HepG2 (cell line): ENCODE data around the gene COL18A1. TPM values are rescaled to one million over a fixed set of nuclear protein-coding genes. Genes with fewer than 3 reads are reported as not detected.

Experiments used
- ATM ChIP-seq: fragments of 450-650 bp; IDR thresholded peaks from 2 replicates; pipeline ENCODE4 v1.7.1; 2017; ENCODE audit warnings: mild to moderate bottlenecking, borderline replicate concordance
- CREBL2 ChIP-seq: sonication (generic); formaldehyde crosslinking; IDR thresholded peaks from 2 replicates; pipeline ENCODE4 v1.8.1; 2023; ENCODE audit warnings: missing genetic modification reagents, mild to moderate bottlenecking, borderline replicate concordance
- JUN ChIP-seq: sonication (generic); formaldehyde crosslinking; IDR thresholded peaks from 2 replicates; pipeline ENCODE4 v1.4.0; 2020; ENCODE audit warnings: mild to moderate bottlenecking, missing genetic modification reagents
- JUNB ChIP-seq: sonication (generic); formaldehyde crosslinking; IDR thresholded peaks from 2 replicates; pipeline ENCODE4 v1.8.0; 2022; ENCODE audit warnings: missing genetic modification reagents, mild to moderate bottlenecking, borderline replicate concordance
- MATR3 ChIP-seq: sonication (generic); formaldehyde crosslinking; IDR thresholded peaks from 2 replicates; pipeline ENCODE4 v1.4.0; 2020; ENCODE audit warnings: missing genetic modification reagents
- MED8 ChIP-seq: sonication (generic); formaldehyde crosslinking; IDR thresholded peaks from 2 replicates; pipeline ENCODE4 v1.8.1; 2023; ENCODE audit warnings: mild to moderate bottlenecking, missing genetic modification reagents; ENCODE audit not compliant: insufficient replicate concordance
- NFE2L2 ChIP-seq: fragments of 150-350 bp; IDR thresholded peaks from 2 replicates; pipeline ENCODE4 v1.6.1; 2014; ENCODE audit warnings: low read length
- RBM22 ChIP-seq: fragments of 200-400 bp; formaldehyde crosslinking; optimal IDR thresholded peaks from 2 replicates; pipeline ENCODE3; 2017; ENCODE audit warnings: mild to moderate bottlenecking, low read length, moderate library complexity
- RELA ChIP-seq: sonication (generic); formaldehyde crosslinking; IDR thresholded peaks from 2 replicates; pipeline ENCODE4 v1.4.0; 2020; ENCODE audit warnings: missing genetic modification reagents
- REST ChIP-seq, 2 experiments: IDR thresholded peaks; 2 replicates each; pipeline ENCODE4 v1.6.1; 2011 to 2012; ENCODE audit warnings: low read length in 2 of 2, borderline replicate concordance in 1 of 2, low read depth in 1 of 2, mild to moderate bottlenecking in 1 of 2, moderate library complexity in 1 of 2
- SNAPC2 ChIP-seq: sonication (generic); formaldehyde crosslinking; IDR thresholded peaks from 2 replicates; pipeline ENCODE4 v1.8.1; 2022; ENCODE audit warnings: mild to moderate bottlenecking, missing genetic modification reagents
- TAF15 ChIP-seq: fragments of 200-400 bp; formaldehyde crosslinking; IDR thresholded peaks from one replicate; pipeline ENCODE4 v1.6.1; 2018; ENCODE audit warnings: mild to moderate bottlenecking, low read depth, low read length; ENCODE audit not compliant: poor library complexity, severe bottlenecking
- TFDP2 ChIP-seq: sonication (generic); formaldehyde crosslinking; IDR thresholded peaks from 2 replicates; pipeline ENCODE4 v1.4.0; 2020; ENCODE audit warnings: missing genetic modification reagents
- ZBTB14 ChIP-seq: sonication (generic); formaldehyde crosslinking; IDR thresholded peaks from 2 replicates; pipeline ENCODE4 v1.4.0; 2020; ENCODE audit warnings: missing genetic modification reagents
- ZMYM2 ChIP-seq: sonication (generic); formaldehyde crosslinking; IDR thresholded peaks from 2 replicates; pipeline ENCODE4 v1.8.0; 2022; ENCODE audit warnings: mild to moderate bottlenecking, missing genetic modification reagents
- ZNF136 ChIP-seq: sonication (generic); formaldehyde crosslinking; IDR thresholded peaks from 2 replicates; pipeline ENCODE4 v1.8.1; 2022; ENCODE audit warnings: low read depth, mild to moderate bottlenecking, moderate library complexity, missing genetic modification reagents
- ZNF383 ChIP-seq: sonication (generic); formaldehyde crosslinking; IDR thresholded peaks from 2 replicates; pipeline ENCODE4 v1.4.0; 2020; ENCODE audit warnings: missing genetic modification reagents, mild to moderate bottlenecking, borderline replicate concordance
- ZNF546 ChIP-seq: sonication (generic); formaldehyde crosslinking; conservative IDR thresholded peaks from 2 replicates; pipeline ENCODE4 v1.8.1; 2023; ENCODE audit warnings: mild to moderate bottlenecking, missing genetic modification reagents
- ZNF678 ChIP-seq: sonication (generic); formaldehyde crosslinking; IDR thresholded peaks from 2 replicates; pipeline ENCODE4 v1.4.0; 2020; ENCODE audit warnings: mild to moderate bottlenecking, missing genetic modification reagents
- ZNF780A ChIP-seq: sonication (generic); formaldehyde crosslinking; IDR thresholded peaks from 2 replicates; pipeline ENCODE4 v1.8.0; 2022; ENCODE audit warnings: mild to moderate bottlenecking, missing genetic modification reagents, moderate library complexity
- ZNF788 ChIP-seq: sonication (generic); formaldehyde crosslinking; IDR thresholded peaks from 2 replicates; pipeline ENCODE4 v1.5.0; 2020; ENCODE audit warnings: mild to moderate bottlenecking, missing genetic modification reagents, borderline replicate concordance
- ZNF83 ChIP-seq: sonication (generic); formaldehyde crosslinking; IDR thresholded peaks from 2 replicates; pipeline ENCODE4 v1.4.0; 2020; ENCODE audit warnings: missing genetic modification reagents, mild to moderate bottlenecking, borderline replicate concordance
- polyA plus RNA-seq, 8 experiments: library from polyadenylated mRNA; depleted of rRNA in 3 of 8; stranded (reverse) in 7 of 8; unstranded in 1 of 8; fragments of >200 nt; fragmentation: Illumina TruSeq in 4 of 8; extraction: Trizol in 4 of 8; gene quantifications; 2 replicates each; pipeline versions ENCODE4 v1.2.1 to v1.2.3, GENCODE V29; 2011 to 2016; ENCODE audit warnings: low read depth in 4 of 8, missing spikeins in 1 of 8, mixed read lengths in 1 of 8; ENCODE audit not compliant: insufficient read depth in 1 of 8
- total RNA-seq, 5 experiments: library from RNA; depleted of rRNA; stranded (reverse); fragments of >200 nt; fragmentation: Illumina TruSeq; extraction: Trizol; gene quantifications; 2 replicates each; pipeline ENCODE4 v1.2.3, GENCODE V29; 2016; ENCODE audit warnings: low read depth in 1 of 5

COL18A1 gene
- total and polyA plus RNA-seq, 2 of the 13 experiments (the other 11 are each of a cell fraction or from before 2014, with no cell fraction given): 79.0 to 102 TPM

- TF ChIP-seq REST (IDR thresholded peaks at IDR 0.05; ENCODE audit: borderline replicate concordance in 1 of 2, low read depth in 1 of 2, low read length in 2 of 2): no peak
- TF ChIP-seq CREBL2: no peak
- no peak for TF ChIP-seq ZNF136 (CRISPR knock-in tag)
- TF ChIP-seq TAF15: no peak
- TF ChIP-seq ZNF383 (CRISPR knock-in tag): no peak
- TF ChIP-seq MED8 (CRISPR knock-in tag): no peak
- peak; percentile 10; the same call in 1 of the 2 replicates for TF ChIP-seq ZBTB14 (CRISPR knock-in tag)
- 0 out of 2 replicates have a peak, but pooled peaks have one; percentile 45 for TF ChIP-seq ZNF83 (CRISPR knock-in tag)
- no peak for TF ChIP-seq ZMYM2
- no peak for TF ChIP-seq ZNF780A (CRISPR knock-in tag)
- no peak for TF ChIP-seq NFE2L2
- TF ChIP-seq JUNB (CRISPR knock-in tag): no peak
- no peak; the same call in 1 of the 2 replicates for TF ChIP-seq MATR3 (CRISPR knock-in tag)
- TF ChIP-seq RELA (CRISPR knock-in tag): no peak
- TF ChIP-seq ATM: no peak
- peak; percentile 78 for TF ChIP-seq TFDP2 (CRISPR knock-in tag)
- TF ChIP-seq ZNF678 (CRISPR knock-in tag): no peak
- no peak for TF ChIP-seq JUN
- TF ChIP-seq RBM22: no peak
- TF ChIP-seq ZNF546 (CRISPR knock-in tag): no peak
- TF ChIP-seq ZNF788: peak; percentile 52; the same call in 1 of the 2 replicates
- peak; percentile 54; the same call in 1 of the 2 replicates for TF ChIP-seq SNAPC2
Measured at GRCh38 chr21:45541221-45542039, 136.5 kb downstream of the COL18A1 start (continued).
